GM23338 (cell line): Measurements from ENCODE around the gene GGPS1. TPM values are rescaled to one million over a fixed set of nuclear protein-coding genes. Genes with fewer than 3 reads are reported as not detected.

Source experiments
- ATAC-seq: fragments of 200-7000 bp; cut with Tn5 transposase; 3 replicates; pipeline ENCODE4 v1.9.1; 2020
- DNase-seq: peaks from one replicate; pipeline ENCODE4 v3.0.0-alpha.2; 2015; ENCODE audit warnings: low spot score
- H2AFZ ChIP-seq: fragments of 200-600 bp; sonication (generic); 2 replicates; pipeline ENCODE4 v1.8.0; 2016; ENCODE audit warnings: antibody characterized with exemption, mild to moderate bottlenecking, moderate library complexity
- H3F3A ChIP-seq: fragments of 200-600 bp; sonication (generic); replicated peaks from 2 replicates; pipeline ENCODE4 v1.8.0; 2017; ENCODE audit warnings: antibody characterized with exemption, mixed run types, low read depth
- H3K27ac ChIP-seq: fragments of 200-600 bp; sonication (generic); 2 replicates; pipeline ENCODE4 v1.6.1; 2016; ENCODE audit warnings: low read depth
- H3K27me3 ChIP-seq: fragments of 200-600 bp; sonication (generic); 2 replicates; pipeline ENCODE4 v1.8.0; 2016; ENCODE audit warnings: mild to moderate bottlenecking, mixed run types, moderate library complexity; ENCODE audit not compliant: insufficient read depth
- H3K36me3 ChIP-seq: fragments of 200-600 bp; sonication (generic); 2 replicates; pipeline ENCODE4 v1.8.0; 2016; ENCODE audit warnings: mild to moderate bottlenecking; ENCODE audit not compliant: insufficient read depth
- H3K4me1 ChIP-seq: fragments of 200-600 bp; sonication (generic); 2 replicates; pipeline ENCODE4 v1.8.0; 2016; ENCODE audit warnings: mild to moderate bottlenecking, moderate library complexity; ENCODE audit not compliant: insufficient read depth
- H3K4me2 ChIP-seq: fragments of 200-600 bp; sonication (generic); 2 replicates; pipeline ENCODE4 v1.7.1; 2017; ENCODE audit warnings: mixed run types
- H3K4me3 ChIP-seq: fragments of 200-600 bp; sonication (generic); 2 replicates; pipeline ENCODE4 v1.6.1; 2016; ENCODE audit warnings: mixed run types
- H3K79me2 ChIP-seq: fragments of 200-600 bp; sonication (generic); replicated peaks from 2 replicates; pipeline ENCODE4 v1.8.0; 2017; ENCODE audit warnings: mild to moderate bottlenecking; ENCODE audit not compliant: insufficient read depth
- H3K9me2 ChIP-seq: fragments of 200-600 bp; sonication (generic); 2 replicates; pipeline ENCODE4 v1.8.0; 2017; ENCODE audit not compliant: insufficient read depth
- H4K20me1 ChIP-seq: fragments of 200-600 bp; sonication (generic); replicated peaks from 2 replicates; pipeline ENCODE4 v1.8.0; 2017; ENCODE audit warnings: mild to moderate bottlenecking; ENCODE audit not compliant: insufficient read depth
- H3K27ac Mint-ChIP-seq: 2 replicates; pipeline ENCODE4 v1.8.0; 2020; ENCODE audit warnings: inconsistent platforms, mild to moderate bottlenecking, moderate library complexity, mixed read lengths
- H3K27me3 Mint-ChIP-seq: 3 replicates; pipeline ENCODE4 v1.8.0; 2022; ENCODE audit warnings: low read depth, mild to moderate bottlenecking, moderate library complexity, mixed read lengths, inconsistent platforms; ENCODE audit not compliant: insufficient read depth, poor library complexity
- H3K36me3 Mint-ChIP-seq: 3 replicates; pipeline ENCODE4 v1.8.0; 2021; ENCODE audit warnings: low read depth, mild to moderate bottlenecking, inconsistent platforms, moderate library complexity, mixed read lengths
- H3K4me1 Mint-ChIP-seq: 3 replicates; pipeline ENCODE4 v1.8.0; 2020; ENCODE audit warnings: mild to moderate bottlenecking, inconsistent platforms, mixed read lengths
- H3K4me3 Mint-ChIP-seq: 3 replicates; pipeline ENCODE4 v1.8.0; 2021; ENCODE audit warnings: moderate library complexity, mild to moderate bottlenecking, inconsistent platforms, mixed read lengths
- H3K9me3 Mint-ChIP-seq: 3 replicates; pipeline ENCODE4 v1.8.0; 2020; ENCODE audit warnings: moderate library complexity, mild to moderate bottlenecking, inconsistent platforms, mixed read lengths
- CREB1 ChIP-seq: fragments of 250-450 bp; sonication (Bioruptor Pico); IDR thresholded peaks from 2 replicates; pipeline ENCODE4 v1.5.0; 2020; ENCODE audit warnings: low read depth, mild to moderate bottlenecking, moderate library complexity
- EZH2 ChIP-seq: fragments of 200-600 bp; sonication (generic); IDR thresholded peaks from one replicate; pipeline ENCODE4 v1.8.0; 2017; ENCODE audit warnings: antibody characterized with exemption, mild to moderate bottlenecking, low read depth; ENCODE audit not compliant: unreplicated experiment
- EZH2phosphoT487 ChIP-seq: fragments of 200-600 bp; sonication (generic); IDR thresholded peaks from one replicate; pipeline ENCODE4 v1.8.1; 2018; ENCODE audit warnings: antibody characterized with exemption; ENCODE audit not compliant: unreplicated experiment
- JUNB ChIP-seq: IDR thresholded peaks from one replicate; pipeline ENCODE4 v1.6.1; 2016; ENCODE audit warnings: antibody characterized with exemption; ENCODE audit not compliant: unreplicated experiment
- NANOG ChIP-seq: IDR thresholded peaks from 2 replicates; pipeline ENCODE4 v1.6.1; 2016; ENCODE audit warnings: antibody characterized with exemption, borderline replicate concordance
- POLR2AphosphoS5 ChIP-seq: IDR thresholded peaks from 2 replicates; pipeline ENCODE4 v1.6.1; 2016; ENCODE audit warnings: antibody characterized with exemption, low read depth
- STAT1 ChIP-seq: IDR thresholded peaks from one replicate; pipeline ENCODE4 v1.6.1; 2016; ENCODE audit warnings: antibody characterized with exemption; ENCODE audit not compliant: unreplicated experiment
- ZNF114 ChIP-seq: fragments of 250-450 bp; sonication (Bioruptor Pico); IDR thresholded peaks from 2 replicates; pipeline ENCODE4 v1.5.0; 2020; ENCODE audit warnings: mild to moderate bottlenecking, moderate library complexity
- ZNF331 ChIP-seq: fragments of 250-450 bp; sonication (Bioruptor Pico); IDR thresholded peaks from 2 replicates; pipeline ENCODE4 v1.5.0; 2020; ENCODE audit warnings: low read depth, mild to moderate bottlenecking, moderate library complexity
- polyA plus RNA-seq: library from polyadenylated mRNA; unstranded; fragments of >200 nt; fragmentation: Nextera tagmentation; extraction: Ambion mirVana; gene quantifications from 2 replicates; pipeline ENCODE4 v1.2.1, GENCODE V29; 2016
- total RNA-seq: library from RNA; depleted of rRNA; stranded (reverse); fragments of >200 nt; shearing (Covaris generic); gene quantifications from 2 replicates; pipeline ENCODE4 v1.2.3, GENCODE V29; 2014
- TF ChIP-seq, protein P1 (sequence below), 2 experiments: fragments of 200-600 bp in 1 of 2; sonication (generic) in 1 of 2; conservative IDR thresholded peaks; 2 replicates each; pipeline versions ENCODE4 v1.5.1 to v1.6.1; 2016 to 2017; ENCODE audit warnings: antibody characterized with exemption in 2 of 2, low read depth in 2 of 2, mild to moderate bottlenecking in 2 of 2, moderate library complexity in 1 of 2
- TF ChIP-seq, protein P2 (sequence below): IDR thresholded peaks from one replicate; pipeline ENCODE4 v1.6.1; 2018; ENCODE audit warnings: antibody characterized with exemption; ENCODE audit not compliant: unreplicated experiment
- TF ChIP-seq, protein P3 (sequence below): fragments of 250-450 bp; sonication (Bioruptor Pico); IDR thresholded peaks from 2 replicates; pipeline ENCODE4 v1.5.0; 2020; ENCODE audit warnings: mild to moderate bottlenecking, moderate library complexity
- TF ChIP-seq, protein P4 (sequence below): IDR thresholded peaks from 2 replicates; pipeline ENCODE4 v1.6.1; 2016; ENCODE audit warnings: antibody characterized with exemption

GGPS1 gene
- total and polyA plus RNA-seq, 2 experiments from 2014 or later: 33.9 to 56.8 TPM

DNA sequence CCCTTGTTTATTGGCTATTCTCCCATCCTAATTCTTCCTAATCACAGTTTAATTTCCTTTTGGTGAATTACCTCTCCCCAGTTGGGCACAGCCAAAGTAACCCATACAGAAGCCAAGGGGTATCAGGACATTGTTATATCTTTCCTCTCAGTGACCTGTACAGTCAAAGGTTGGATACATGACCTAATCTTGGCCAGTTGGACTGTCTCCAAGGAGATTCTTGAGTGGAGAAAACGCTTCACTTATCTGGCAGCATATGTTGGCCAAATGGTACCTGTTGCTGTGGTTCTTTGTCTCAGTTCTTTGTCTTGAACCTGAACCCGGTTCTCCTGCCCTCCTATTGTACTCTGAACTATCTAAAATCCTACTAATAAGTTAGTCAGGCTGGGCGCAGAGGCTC, 23.5 kb downstream of the GGPS1 start:
- Histone ChIP-seq H3K79me2 (no peaks in the 10 kb centered on the region), H3K27me3 (no peaks in the 10 kb centered on the region), H3F3A (no peaks in the 10 kb centered on the region), H3K4me1 (no peaks in the 10 kb centered on the region), H3K4me2 (no peak overlapping the region), H2AFZ (no peak overlapping the region), H4K20me1 (no peaks in the 10 kb centered on the region), H3K27ac (no peak overlapping the region), H3K9me2 (no peaks in the 10 kb centered on the region), H3K4me3 (no peak overlapping the region), H3K36me3 (no peaks in the 10 kb centered on the region)
- H3K36me3 Mint-ChIP-seq: no peaks in the 10 kb centered on the region; the same call in 2 of the 3 replicates
- ATAC-seq (no peak), DNase-seq (no peak)
- TF ChIP-seq STAT1 (no peak), CREB1 (CRISPR knock-in tag) (no peak), JUNB (no peak), POLR2AphosphoS5 (no peak), ZNF114 (CRISPR knock-in tag) (no peak), EZH2 (no peak), NANOG (no peak), EZH2phosphoT487 (no peak), ZNF331 (CRISPR knock-in tag) (no peak)
- TF ChIP-seq, protein P1, sequence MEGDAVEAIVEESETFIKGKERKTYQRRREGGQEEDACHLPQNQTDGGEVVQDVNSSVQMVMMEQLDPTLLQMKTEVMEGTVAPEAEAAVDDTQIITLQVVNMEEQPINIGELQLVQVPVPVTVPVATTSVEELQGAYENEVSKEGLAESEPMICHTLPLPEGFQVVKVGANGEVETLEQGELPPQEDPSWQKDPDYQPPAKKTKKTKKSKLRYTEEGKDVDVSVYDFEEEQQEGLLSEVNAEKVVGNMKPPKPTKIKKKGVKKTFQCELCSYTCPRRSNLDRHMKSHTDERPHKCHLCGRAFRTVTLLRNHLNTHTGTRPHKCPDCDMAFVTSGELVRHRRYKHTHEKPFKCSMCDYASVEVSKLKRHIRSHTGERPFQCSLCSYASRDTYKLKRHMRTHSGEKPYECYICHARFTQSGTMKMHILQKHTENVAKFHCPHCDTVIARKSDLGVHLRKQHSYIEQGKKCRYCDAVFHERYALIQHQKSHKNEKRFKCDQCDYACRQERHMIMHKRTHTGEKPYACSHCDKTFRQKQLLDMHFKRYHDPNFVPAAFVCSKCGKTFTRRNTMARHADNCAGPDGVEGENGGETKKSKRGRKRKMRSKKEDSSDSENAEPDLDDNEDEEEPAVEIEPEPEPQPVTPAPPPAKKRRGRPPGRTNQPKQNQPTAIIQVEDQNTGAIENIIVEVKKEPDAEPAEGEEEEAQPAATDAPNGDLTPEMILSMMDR (conservative IDR thresholded peaks at IDR 0.05; ENCODE audit: low read depth in 2 of 2): no peak
- TF ChIP-seq, protein P2, sequence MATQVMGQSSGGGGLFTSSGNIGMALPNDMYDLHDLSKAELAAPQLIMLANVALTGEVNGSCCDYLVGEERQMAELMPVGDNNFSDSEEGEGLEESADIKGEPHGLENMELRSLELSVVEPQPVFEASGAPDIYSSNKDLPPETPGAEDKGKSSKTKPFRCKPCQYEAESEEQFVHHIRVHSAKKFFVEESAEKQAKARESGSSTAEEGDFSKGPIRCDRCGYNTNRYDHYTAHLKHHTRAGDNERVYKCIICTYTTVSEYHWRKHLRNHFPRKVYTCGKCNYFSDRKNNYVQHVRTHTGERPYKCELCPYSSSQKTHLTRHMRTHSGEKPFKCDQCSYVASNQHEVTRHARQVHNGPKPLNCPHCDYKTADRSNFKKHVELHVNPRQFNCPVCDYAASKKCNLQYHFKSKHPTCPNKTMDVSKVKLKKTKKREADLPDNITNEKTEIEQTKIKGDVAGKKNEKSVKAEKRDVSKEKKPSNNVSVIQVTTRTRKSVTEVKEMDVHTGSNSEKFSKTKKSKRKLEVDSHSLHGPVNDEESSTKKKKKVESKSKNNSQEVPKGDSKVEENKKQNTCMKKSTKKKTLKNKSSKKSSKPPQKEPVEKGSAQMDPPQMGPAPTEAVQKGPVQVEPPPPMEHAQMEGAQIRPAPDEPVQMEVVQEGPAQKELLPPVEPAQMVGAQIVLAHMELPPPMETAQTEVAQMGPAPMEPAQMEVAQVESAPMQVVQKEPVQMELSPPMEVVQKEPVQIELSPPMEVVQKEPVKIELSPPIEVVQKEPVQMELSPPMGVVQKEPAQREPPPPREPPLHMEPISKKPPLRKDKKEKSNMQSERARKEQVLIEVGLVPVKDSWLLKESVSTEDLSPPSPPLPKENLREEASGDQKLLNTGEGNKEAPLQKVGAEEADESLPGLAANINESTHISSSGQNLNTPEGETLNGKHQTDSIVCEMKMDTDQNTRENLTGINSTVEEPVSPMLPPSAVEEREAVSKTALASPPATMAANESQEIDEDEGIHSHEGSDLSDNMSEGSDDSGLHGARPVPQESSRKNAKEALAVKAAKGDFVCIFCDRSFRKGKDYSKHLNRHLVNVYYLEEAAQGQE: no peak
- TF ChIP-seq, protein P3, sequence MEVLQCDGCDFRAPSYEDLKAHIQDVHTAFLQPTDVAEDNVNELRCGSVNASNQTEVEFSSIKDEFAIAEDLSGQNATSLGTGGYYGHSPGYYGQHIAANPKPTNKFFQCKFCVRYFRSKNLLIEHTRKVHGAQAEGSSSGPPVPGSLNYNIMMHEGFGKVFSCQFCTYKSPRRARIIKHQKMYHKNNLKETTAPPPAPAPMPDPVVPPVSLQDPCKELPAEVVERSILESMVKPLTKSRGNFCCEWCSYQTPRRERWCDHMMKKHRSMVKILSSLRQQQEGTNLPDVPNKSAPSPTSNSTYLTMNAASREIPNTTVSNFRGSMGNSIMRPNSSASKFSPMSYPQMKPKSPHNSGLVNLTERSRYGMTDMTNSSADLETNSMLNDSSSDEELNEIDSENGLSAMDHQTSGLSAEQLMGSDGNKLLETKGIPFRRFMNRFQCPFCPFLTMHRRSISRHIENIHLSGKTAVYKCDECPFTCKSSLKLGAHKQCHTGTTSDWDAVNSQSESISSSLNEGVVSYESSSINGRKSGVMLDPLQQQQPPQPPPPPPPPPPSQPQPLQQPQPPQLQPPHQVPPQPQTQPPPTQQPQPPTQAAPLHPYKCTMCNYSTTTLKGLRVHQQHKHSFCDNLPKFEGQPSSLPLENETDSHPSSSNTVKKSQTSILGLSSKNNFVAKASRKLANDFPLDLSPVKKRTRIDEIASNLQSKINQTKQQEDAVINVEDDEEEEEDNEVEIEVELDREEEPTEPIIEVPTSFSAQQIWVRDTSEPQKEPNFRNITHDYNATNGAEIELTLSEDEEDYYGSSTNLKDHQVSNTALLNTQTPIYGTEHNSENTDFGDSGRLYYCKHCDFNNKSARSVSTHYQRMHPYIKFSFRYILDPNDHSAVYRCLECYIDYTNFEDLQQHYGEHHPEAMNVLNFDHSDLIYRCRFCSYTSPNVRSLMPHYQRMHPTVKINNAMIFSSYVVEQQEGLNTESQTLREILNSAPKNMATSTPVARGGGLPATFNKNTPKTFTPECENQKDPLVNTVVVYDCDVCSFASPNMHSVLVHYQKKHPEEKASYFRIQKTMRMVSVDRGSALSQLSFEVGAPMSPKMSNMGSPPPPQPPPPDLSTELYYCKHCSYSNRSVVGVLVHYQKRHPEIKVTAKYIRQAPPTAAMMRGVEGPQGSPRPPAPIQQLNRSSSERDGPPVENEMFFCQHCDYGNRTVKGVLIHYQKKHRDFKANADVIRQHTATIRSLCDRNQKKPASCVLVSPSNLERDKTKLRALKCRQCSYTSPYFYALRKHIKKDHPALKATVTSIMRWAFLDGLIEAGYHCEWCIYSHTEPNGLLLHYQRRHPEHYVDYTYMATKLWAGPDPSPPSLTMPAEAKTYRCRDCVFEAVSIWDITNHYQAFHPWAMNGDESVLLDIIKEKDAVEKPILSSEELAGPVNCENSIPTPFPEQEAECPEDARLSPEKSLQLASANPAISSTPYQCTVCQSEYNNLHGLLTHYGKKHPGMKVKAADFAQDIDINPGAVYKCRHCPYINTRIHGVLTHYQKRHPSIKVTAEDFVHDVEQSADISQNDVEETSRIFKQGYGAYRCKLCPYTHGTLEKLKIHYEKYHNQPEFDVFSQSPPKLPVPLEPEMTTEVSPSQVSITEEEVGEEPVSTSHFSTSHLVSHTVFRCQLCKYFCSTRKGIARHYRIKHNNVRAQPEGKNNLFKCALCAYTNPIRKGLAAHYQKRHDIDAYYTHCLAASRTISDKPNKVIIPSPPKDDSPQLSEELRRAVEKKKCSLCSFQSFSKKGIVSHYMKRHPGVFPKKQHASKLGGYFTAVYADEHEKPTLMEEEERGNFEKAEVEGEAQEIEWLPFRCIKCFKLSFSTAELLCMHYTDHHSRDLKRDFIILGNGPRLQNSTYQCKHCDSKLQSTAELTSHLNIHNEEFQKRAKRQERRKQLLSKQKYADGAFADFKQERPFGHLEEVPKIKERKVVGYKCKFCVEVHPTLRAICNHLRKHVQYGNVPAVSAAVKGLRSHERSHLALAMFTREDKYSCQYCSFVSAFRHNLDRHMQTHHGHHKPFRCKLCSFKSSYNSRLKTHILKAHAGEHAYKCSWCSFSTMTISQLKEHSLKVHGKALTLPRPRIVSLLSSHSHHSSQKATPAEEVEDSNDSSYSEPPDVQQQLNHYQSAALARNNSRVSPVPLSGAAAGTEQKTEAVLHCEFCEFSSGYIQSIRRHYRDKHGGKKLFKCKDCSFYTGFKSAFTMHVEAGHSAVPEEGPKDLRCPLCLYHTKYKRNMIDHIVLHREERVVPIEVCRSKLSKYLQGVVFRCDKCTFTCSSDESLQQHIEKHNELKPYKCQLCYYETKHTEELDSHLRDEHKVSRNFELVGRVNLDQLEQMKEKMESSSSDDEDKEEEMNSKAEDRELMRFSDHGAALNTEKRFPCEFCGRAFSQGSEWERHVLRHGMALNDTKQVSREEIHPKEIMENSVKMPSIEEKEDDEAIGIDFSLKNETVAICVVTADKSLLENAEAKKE (CRISPR knock-in tag): no peak
- TF ChIP-seq, protein P4, sequence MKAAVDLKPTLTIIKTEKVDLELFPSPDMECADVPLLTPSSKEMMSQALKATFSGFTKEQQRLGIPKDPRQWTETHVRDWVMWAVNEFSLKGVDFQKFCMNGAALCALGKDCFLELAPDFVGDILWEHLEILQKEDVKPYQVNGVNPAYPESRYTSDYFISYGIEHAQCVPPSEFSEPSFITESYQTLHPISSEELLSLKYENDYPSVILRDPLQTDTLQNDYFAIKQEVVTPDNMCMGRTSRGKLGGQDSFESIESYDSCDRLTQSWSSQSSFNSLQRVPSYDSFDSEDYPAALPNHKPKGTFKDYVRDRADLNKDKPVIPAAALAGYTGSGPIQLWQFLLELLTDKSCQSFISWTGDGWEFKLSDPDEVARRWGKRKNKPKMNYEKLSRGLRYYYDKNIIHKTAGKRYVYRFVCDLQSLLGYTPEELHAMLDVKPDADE: no peak
- H3K27ac Mint-ChIP-seq: no peak overlapping the region
- no peak overlapping the region for H3K4me3 Mint-ChIP-seq
- peaks cover 4% of the 10 kb centered on the region for H3K27me3 Mint-ChIP-seq
- H3K9me3 Mint-ChIP-seq: peaks cover 4% of the 10 kb centered on the region; the same call in 1 of the 3 replicates
- H3K4me1 Mint-ChIP-seq: no peaks in the 10 kb centered on the region
